OCI-LY7 (cell line): ENCODE measurements around the gene CALU.

Experiments
- CTCF ChIP-seq: fragments of 200-600 bp; sonication (generic); conservative IDR thresholded peaks from 2 replicates; pipeline ENCODE4 v1.5.1; 2014; ENCODE audit warnings: mild to moderate bottlenecking, antibody characterized with exemption, low read length, moderate library complexity, mixed read lengths
- EZH2phosphoT487 ChIP-seq: fragments of 200-600 bp; sonication (generic); IDR thresholded peaks from 2 replicates; pipeline ENCODE4 v1.6.1; 2018; ENCODE audit warnings: low read depth, borderline replicate concordance, mild to moderate bottlenecking, mixed run types, antibody characterized with exemption, low read length, moderate library complexity, mixed read lengths

GRCh38 chr7:128734890-128735289 is 4.3 kb upstream of the CALU start:
- TF ChIP-seq CTCF (no peak), EZH2phosphoT487 (no peak)
